Bladder microvascular endothelial cell (primary cell): Measurements from ENCODE around the gene CDK5. TPM values are rescaled to one million over a fixed set of nuclear protein-coding genes. Genes with fewer than 3 reads are reported as not detected.

Experiments used
- total RNA-seq: library from RNA; depleted of rRNA; stranded (reverse); fragments of >200 nt; gene quantifications from 2 replicates; pipeline ENCODE4 v1.2.3, GENCODE V29; 2014

CDK5 gene
- total RNA-seq, result 16.8 and 18.6 TPM in 2 replicates

DNA sequence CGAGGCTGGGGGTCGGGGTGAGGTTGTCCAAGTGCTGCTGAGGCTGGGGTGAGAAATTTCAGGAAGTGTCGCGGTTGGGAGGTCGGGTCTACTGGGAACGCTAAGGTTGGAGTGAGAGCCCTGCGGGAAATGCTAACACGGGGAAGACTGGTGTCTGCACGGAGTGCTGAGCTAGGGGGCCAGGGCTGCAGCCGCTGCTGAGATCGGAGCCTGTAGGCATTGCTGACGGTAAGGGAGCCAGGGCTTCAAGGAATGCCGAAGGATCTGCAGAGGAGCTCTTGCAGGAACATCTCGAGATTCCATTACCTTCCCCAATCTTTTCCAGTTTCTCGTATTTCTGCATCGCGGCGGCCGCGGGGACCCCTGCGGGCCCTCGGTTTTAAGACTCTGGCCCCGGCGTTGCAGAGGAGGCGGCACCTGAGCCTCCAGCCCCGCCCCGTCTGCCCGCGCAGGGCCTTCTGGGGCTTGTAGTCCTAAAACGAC is at the start of gene CDK5:
CDK5 (minus strand) TSS at position 392 of the 483 bp plus-strand sequence; CDS start at position 343, 49 bp downstream.

DNA sequence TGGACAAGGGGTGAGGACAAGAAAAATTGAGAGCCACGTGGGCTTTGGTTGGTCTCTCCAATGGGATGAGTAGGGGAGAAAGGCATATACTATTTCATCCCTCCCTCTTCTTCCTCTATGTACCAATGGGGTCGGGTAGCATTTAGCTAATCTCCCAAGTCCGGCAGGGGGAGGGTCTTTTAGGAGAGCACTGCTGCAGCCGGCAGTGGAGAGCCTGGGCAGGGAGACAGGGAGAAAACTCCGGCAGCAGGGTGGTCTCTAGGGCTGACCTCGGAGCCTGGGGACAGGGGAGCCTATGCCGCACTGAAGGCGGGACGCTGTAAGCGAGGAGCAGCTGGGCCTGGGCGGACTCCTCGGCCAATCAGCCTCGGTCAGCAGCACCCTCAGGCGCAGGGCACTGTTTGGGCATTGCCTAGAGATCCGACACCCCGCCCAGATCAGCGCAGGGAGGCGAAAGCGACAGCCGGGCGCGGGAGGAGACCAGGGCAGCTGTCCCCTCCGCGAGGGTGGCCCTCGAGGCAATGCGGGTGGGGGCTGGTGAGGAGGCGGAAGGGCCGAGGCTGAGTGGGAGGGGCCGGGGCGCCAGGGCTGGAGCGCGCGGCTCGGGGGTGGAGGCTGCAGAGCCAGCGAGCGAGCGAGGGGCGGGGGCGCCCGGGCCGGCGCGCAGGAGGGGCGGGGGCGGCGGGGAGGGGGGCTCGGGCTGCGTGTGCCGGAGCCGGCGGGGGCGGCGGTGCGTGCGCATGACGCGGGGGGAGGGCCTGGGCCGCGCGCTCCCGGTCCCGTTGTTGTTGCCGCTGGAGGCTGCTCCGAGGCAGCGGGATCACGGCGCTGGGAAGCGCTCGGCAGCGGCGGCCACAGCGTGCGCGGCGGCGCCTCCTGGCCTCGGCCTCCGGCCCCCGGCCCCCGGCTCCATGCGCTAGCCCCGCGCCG is 28.3 kb upstream of the CDK5 start, which contains the start of gene AGAP3:
AGAP3 (plus strand) TSS at position 785 of the 930 bp plus-strand sequence. CDS start 267 bp downstream, outside the sequence.

DNA sequence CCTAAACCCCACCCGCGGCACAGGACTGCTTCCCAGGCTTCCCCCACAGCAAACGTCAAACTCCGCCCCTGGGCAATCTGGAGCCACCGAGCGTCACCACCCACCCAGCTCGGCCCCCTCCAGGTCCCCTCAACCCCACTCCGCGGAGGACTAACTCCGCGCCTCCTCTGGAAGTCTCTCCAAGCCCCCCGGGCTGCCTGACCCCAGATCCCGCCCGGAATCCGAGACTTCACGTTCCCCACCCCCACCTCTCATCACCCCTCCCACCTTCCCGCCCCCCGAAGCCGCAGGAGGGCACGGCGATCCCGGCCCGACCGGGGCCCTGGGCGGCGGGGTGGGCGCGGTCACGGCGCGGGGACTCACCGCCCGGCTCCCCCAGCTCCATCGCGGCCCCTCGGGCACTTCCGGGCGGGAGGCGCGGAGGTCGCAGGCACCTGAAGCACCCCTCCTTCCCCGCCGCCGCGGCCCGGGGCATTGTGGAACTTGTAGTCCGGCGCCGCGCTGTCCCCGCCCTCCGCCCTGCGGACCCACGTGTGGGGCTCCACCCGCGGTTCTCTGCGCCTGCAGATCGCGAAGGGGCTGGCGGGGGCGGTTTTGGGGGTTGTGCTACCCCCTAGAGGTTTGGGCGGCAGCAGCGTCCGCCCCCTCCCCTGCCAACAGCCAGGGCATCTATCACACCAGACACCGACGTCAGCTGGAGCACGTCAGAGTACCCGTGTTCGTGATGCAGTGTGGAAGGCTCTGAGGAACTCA is 25.6 kb upstream of the CDK5 start, which contains the start of gene TMUB1:
TMUB1 (minus strand) TSS at position 423 of the 753 bp plus-strand sequence. CDS start 930 bp downstream, outside the sequence.

DNA sequence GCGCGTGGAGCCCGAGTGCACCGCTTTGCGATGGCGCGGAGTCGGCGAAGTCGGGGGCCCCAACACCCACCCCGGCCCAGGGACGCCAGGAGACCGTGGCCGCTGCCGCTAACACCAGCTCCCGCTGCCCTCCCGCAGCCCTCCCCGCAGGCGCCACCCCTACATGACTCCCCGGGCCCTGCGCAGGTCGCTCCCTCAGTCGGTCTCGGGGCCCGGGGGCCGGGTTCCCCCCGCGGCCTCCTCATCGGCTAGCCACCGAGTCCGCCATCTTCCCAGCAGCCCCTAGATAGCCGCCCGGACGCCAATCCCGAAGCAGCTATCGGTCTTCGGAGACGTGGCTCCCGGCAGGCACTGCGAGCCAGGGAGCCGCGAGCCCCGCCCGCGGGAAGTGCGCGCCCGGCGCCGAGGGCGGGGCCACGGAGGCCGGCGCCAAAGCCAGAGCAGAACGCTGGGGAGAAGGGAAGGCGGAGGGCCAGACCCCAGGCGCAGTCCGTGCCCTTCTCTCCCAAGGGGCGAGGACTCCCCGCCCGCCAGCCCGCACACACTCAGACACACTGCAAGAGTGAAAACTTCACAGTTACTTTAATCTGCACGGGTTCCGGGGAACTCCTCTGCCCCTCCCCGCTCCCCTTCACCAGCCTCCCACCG is 22.9 kb upstream of the CDK5 start, which contains the start of gene FASTK:
FASTK (minus strand) TSS at position 288 of the 648 bp plus-strand sequence; CDS start at position 245, 43 bp downstream.

DNA sequence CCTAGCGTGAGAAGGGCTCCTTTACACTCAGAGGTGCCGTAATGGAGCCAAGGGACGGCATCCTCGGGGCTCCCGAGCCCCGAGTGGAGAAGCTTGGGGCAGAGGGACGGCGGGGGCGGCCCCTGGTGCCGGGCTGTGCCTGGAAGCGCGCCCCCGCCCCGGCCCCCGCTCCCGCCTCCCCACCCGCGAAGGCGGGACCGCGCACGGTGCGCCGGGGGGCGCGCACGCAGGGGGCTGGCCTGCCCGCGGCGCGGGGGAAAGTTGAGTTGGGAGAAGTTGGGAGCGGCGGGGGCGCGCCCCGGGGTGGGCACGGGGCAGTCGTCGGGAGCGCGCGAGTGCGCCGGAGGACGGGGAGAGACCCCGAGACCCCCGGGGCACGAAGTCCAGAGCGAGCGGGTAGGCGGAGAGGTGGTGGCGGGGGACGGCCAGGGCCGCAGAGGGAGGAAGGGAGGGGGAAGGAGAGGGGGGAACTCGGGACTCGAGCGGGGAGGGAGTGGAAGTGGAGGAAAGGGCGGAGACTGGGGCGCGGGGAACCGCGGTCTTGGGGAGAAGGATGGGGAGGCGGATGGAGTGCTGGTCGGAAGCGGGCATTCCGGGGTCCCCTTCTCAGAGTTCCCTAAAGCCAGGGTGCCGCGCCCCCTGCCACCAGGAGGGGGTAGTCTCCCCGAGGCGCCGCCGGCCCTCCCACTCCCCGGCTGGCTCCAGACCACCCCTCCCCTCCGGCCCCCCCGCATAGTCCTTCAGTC is 1.8 kb upstream of the CDK5 start, which contains the start of gene SLC4A2:
SLC4A2 (plus strand) TSS at position 223 of the 746 bp plus-strand sequence. CDS start 2,399 bp downstream, outside the sequence.

DNA sequence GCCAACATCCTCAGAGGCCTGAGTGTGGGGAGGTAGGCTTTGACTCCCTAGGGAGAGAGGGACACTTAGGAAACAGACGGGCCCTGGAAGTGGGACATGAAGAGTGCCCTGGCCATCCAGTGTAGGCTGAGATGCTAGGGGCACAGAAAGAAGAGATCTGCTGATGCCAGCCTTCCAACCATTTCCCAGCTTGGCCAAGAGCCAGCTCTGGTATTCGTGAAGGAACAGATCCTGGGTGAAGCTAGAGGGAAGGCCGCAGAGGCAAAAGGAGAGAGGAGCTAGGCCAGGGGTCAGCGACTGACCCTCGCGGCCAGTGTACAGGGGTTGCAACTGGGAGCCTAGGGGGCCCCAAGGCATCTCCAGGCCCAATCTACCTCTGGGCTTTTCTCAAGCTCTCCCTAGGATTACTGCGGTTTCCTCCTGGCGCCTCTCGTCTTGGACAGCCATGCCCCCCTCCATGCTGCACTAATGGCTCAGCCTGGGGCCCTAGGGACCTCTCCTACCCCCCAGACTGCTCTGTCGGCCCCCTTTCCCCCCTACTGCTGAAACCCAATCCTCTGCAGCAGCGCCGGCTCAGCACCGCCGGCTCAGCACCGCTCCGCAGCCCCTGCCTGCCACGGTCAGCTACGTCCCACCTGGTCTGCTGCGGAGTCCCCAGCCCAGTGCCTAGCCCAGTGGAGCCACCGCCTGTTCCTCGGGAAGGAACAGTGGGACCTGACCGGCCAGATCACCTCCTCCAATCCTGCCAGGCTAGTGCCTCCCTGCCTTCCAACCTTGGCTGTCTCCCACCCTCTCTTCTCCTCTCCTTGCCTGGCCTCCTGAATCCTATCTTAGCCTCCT is 9.5 kb downstream of the CDK5 start, which contains the start of gene ASIC3:
ASIC3 (plus strand) TSS at position 556 of the 840 bp plus-strand sequence. CDS start 355 bp downstream, outside the sequence.

DNA sequence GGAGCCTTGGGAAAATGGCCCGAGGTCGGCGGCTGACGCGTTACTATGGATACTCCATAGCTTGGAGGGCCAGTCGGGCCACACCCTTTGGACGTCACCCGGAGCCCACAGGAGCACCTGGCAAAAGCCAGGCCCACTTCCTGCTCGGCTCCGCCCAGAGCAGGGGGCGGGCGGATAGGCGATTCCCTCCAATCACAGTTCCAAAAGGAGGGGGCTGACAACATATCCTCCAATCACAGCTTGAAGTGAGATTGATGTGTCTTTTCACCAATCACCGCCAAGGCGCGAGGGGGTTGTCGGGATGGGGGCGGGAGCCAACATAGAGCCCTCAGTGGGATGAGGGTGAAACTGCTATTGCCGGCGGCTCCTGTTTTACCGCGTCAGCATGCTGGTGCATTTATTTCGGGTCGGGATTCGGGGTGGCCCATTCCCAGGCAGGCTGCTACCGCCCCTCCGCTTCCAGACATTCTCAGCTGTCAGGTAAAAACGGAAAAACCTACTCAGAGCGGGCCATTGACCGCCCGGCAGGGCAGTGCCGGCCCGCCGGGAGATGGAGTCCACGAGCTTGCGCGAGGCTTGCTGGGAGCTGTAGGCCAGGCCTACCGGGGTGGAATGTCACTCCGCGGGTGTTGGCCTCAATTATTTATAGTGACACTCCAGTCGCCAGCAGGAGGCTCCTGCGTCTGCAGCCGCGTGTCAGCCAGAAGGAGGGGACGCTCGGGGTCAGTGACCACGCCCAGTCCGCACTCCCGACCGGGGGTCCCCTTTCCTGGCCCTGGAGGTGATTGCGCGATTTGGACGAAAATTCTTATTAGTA is 29.4 kb downstream of the CDK5 start, which contains the start of gene ABCB8:
ABCB8 (plus strand) TSS at position 320 of the 817 bp plus-strand sequence; CDS start at position 386, 66 bp downstream.

DNA sequence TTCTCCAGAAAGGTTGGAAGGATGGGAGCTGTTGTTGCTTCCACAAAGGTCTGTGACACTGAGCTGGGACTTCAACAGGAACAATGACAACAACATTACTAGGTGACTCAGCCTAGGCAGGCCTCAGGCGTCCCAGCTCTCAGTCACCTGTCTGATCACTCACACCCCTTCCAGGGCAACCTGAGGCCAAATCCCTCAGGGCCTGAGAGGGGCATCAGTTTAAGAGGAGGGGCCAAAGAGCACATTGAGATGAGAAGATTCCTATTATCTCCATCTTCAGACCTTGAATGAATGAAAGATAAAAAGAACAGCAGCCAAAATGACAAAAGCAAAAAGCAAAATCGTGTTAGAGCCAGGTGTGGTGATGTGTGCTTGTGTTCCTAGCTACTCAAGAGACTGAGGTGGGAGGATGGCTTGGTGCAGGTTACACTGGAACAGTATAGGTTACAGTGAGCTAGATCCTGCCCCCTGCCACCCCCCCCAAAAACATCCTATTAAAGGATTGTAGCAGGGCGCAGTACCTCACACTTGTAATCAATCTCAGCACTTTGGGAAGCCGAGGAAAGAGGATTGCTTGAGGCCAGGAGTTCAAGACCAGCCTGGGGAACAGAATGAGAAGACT is 33.2 kb downstream of the CDK5 start, which contains the start of gene ATG9B:
ATG9B (minus strand) TSS at position 60 of the 622 bp plus-strand sequence. CDS start 71 bp downstream, outside the sequence.

Other genes starting within 250 kb of the CDK5 start
- gene AOC1, start 205.4 kb downstream of the CDK5 start, total RNA-seq, result not detected in 2 replicates
- gene KCNH2, start 79.6 kb downstream of the CDK5 start, total RNA-seq, result 0.06 TPM in 1 of 2 replicates, not detected in the other
- gene NOS3, start 66.9 kb downstream of the CDK5 start, total RNA-seq, result 20.9 and 58.7 TPM in 2 replicates
- 0.19 TPM in 1 of 2 replicates, not detected in the other for gene ATG9B, start 33.4 kb downstream of the CDK5 start, total RNA-seq
- gene ABCB8, start 29.4 kb downstream of the CDK5 start, total RNA-seq, result 14.6 and 26.1 TPM in 2 replicates
- 0.16 and 0.44 TPM in 2 replicates for gene ASIC3, start 9.4 kb downstream of the CDK5 start, total RNA-seq
- gene SLC4A2, start 1.7 kb upstream of the CDK5 start, total RNA-seq, result 59.6 and 131 TPM in 2 replicates
- gene FASTK, start 22.9 kb upstream of the CDK5 start, total RNA-seq, result 38.2 and 54.8 TPM in 2 replicates
- gene TMUB1, start 25.6 kb upstream of the CDK5 start, total RNA-seq, result 16.5 and 16.8 TPM in 2 replicates
- 51.2 and 63.9 TPM in 2 replicates for gene AGAP3, start 28.6 kb upstream of the CDK5 start, total RNA-seq
- gene GBX1, start 109.8 kb upstream of the CDK5 start, total RNA-seq, result not detected in 2 replicates
- gene ASB10, start 129.4 kb upstream of the CDK5 start, total RNA-seq, result not detected in 2 replicates
- gene H2BK1, start 152.6 kb upstream of the CDK5 start, total RNA-seq, result not detected in 2 replicates
- gene ABCF2, start 169.3 kb upstream of the CDK5 start, total RNA-seq, result 44.2 and 53.0 TPM in 2 replicates
- 28.3 and 62.9 TPM in 2 replicates for gene CHPF2, start 174.6 kb upstream of the CDK5 start, total RNA-seq
- 0.97 and 1.9 TPM in 2 replicates for gene SMARCD3, start 190.8 kb upstream of the CDK5 start, total RNA-seq